Measurements from ENCODE around the gene RRM1.

The RRM1 gene

GRCh38 chr11:4074266-4074665, 20.3 kb upstream of the RRM1 start:
- in situ Hi-C loops (cut with MboI; ENCODE audit: low sequenced_read_pairs, unreplicated experiment), result no loop called here
- no peak for DNase-seq (ENCODE audit: low spot score)

GRCh38 chr11:4076774-4077173, 17.8 kb upstream of the RRM1 start:
- TF ChIP-seq CTCF (IDR thresholded peaks at IDR 0.05; ENCODE audit: borderline replicate concordance, control extremely low read depth, extremely low read depth, insufficient read depth, missing control alignments), result no peak
- in situ Hi-C loops (cut with MboI; ENCODE audit: low sequenced_read_pairs, unreplicated experiment), result no loop called here
- DNase-seq (ENCODE audit: low spot score), result no peak

More at GRCh38 chr11:4074266-4074665, 20.3 kb upstream of the RRM1 start:
- TF ChIP-seq CTCF (IDR thresholded peaks at IDR 0.05; ENCODE audit: borderline replicate concordance, control extremely low read depth, extremely low read depth, insufficient read depth, missing control alignments), result no peak

- in situ Hi-C loops (cut with MboI; ENCODE audit: low sequenced_read_pairs, unreplicated experiment), result no loop called here
- TF ChIP-seq CTCF (IDR thresholded peaks at IDR 0.05; ENCODE audit: borderline replicate concordance, control extremely low read depth, extremely low read depth, insufficient read depth, missing control alignments), result no peak
- DNase-seq (ENCODE audit: low spot score), result no peak
Measured at GRCh38 chr11:4083198-4083597, 11.4 kb upstream of the RRM1 start.

GRCh38 chr11:4084406-4085125, 10.0 kb upstream of the RRM1 start:
- no peak for TF ChIP-seq CTCF (IDR thresholded peaks at IDR 0.05; ENCODE audit: borderline replicate concordance, control extremely low read depth, extremely low read depth, insufficient read depth, missing control alignments)
- no peak for DNase-seq (ENCODE audit: low spot score)
- in situ Hi-C loops (cut with MboI; ENCODE audit: low sequenced_read_pairs, unreplicated experiment), result no loop called here

GRCh38 chr11:4085575-4085974, 9.0 kb upstream of the RRM1 start:
- in situ Hi-C loops (cut with MboI; ENCODE audit: low sequenced_read_pairs, unreplicated experiment), result no loop called here
- no peak for TF ChIP-seq CTCF (IDR thresholded peaks at IDR 0.05; ENCODE audit: borderline replicate concordance, control extremely low read depth, extremely low read depth, insufficient read depth, missing control alignments)
- no peak for DNase-seq (ENCODE audit: low spot score)

GRCh38 chr11:4086575-4087353, 7.8 kb upstream of the RRM1 start:
- no peak for DNase-seq (ENCODE audit: low spot score)
- in situ Hi-C loops (cut with MboI; ENCODE audit: low sequenced_read_pairs, unreplicated experiment), result no loop called here
- TF ChIP-seq CTCF (IDR thresholded peaks at IDR 0.05; ENCODE audit: borderline replicate concordance, control extremely low read depth, extremely low read depth, insufficient read depth, missing control alignments), result no peak

Measured in GM13976 (cell line).